GM19240 (cell line): Measurements from ENCODE around the gene CALU.

Source experiments
- DNase-seq: peaks from one replicate; pipeline ENCODE4 v3.0.0; 2011; ENCODE audit warnings: low spot score; ENCODE audit not compliant: insufficient read length

CALU gene

DNA sequence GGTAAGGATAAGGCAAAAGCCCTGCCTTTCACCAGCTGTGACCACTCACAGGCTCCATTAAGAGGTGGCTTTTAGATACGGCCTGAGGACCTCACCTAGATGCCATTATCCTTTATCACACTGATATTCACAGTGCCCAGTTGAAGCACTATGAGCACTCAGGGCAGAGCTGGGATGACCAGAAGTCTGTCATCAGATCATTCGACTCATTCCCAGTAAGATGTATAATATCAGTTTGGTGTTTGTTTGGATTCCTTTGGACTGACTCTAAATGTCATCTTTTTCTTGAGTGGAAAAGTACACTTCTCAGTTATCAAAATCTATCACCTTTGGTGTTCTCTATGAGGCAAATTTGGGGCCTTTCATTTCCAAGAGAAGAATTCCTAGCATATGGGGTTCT lies 71.3 kb downstream of the CALU start:
- no peak for DNase-seq

DNA sequence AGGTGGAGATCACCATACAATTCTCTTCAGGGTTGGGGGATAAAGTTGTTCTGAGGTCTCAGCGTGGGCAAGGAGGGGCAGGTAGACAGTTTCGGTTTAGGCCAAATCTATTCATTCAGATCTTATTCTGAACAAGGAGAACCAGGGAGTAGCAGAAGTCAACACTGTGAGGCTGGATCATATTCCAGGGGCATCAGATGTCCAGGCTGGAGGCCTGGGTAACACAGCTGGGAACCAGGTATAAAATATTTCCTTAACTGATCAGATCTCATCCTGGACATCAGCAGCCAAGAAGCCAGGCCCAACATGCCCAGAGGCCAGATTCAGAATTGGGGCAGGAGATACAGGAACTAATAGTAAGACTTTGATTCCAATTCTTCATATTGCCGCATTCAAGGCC lies 71.8 kb downstream of the CALU start:
- no peak for DNase-seq

DNA sequence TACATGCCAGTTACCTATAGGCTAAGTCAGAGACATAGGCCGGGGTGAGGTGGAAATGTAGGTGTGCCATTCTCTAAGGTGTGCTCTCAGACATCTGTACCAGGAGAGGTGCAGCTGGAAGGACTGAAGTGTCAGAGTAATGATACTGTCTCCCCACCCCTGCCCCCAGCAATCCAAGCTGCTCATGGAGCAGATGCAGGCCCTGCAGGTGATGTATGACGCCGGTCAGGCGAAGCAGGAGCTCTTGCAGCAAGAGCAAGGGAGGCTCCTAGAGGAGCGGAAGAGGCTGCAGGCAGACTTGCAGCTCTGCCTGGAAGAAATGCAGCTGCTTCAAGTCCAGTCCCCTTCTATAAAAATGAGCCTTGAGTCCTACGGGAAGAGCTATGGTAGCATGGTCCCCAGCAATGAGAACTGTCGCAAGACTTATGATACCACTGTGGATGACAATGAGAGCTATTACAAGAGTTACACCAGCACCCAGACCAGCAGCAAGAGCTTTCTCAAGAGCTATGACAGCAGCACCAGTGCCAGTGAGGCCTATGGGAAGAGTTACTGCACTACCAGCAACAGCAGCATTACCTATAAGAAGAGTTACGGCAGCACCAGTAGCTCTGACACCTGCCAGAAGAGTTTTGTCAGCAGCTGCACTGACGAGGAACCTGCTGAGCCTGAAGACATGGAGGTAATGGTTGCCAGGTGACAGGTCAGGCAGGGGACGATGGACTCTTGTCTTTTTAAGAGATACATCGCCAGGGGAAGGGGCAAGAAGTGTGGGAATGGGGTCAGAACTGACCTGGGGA lies 72.7 kb downstream of the CALU start:
- DNase-seq, result no peak

DNA sequence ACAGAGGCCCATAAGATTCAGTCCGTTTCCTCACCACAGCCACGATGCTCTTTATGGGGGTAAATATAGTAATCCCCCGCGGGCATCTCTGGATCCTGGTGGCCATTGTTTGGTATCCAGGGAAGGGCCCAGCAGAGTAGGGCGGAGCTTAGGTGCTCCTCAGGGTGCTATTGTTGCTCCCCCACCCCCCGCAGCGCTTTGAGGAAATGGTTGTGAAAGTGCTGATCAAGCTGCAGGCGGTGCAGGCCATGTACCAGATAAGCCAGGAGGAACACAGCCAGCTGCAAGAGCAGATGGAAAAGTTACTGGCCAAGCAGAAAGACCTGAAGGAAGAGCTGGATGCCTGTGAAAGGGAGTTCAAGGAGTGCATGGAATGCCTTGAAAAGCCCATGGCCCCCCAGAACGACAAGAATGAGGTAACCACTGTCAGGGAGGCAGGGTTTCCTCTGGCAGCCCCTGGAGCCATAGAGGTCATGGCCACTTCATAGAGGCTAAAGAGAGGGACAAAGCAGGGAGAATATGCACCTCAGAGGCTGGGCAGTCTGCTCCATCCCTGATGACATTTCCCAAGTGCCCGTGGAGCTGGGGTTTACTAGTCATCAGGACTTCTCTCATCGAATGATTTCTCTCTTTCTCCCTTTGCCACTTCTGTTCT lies 73.5 kb downstream of the CALU start:
- no peak for DNase-seq

DNA sequence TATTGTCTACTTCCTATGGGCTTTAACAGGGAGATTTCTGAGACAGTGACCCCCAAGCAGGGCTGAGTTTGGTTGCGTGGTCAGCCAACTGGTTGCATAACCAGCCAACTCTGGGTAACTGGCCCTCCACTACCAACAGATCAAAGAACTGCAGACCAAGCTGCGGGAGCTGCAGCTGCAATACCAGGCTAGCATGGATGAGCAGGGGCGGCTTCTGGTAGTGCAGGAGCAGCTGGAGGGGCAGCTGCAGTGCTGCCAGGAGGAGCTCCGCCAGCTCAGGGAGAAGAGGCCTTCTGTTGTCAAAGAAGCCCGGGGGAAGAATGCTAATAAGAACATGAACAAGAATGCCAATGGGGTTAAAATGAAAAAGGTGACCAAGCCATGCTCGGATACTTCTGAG lies 75.3 kb downstream of the CALU start:
- DNase-seq, result no peak

DNA sequence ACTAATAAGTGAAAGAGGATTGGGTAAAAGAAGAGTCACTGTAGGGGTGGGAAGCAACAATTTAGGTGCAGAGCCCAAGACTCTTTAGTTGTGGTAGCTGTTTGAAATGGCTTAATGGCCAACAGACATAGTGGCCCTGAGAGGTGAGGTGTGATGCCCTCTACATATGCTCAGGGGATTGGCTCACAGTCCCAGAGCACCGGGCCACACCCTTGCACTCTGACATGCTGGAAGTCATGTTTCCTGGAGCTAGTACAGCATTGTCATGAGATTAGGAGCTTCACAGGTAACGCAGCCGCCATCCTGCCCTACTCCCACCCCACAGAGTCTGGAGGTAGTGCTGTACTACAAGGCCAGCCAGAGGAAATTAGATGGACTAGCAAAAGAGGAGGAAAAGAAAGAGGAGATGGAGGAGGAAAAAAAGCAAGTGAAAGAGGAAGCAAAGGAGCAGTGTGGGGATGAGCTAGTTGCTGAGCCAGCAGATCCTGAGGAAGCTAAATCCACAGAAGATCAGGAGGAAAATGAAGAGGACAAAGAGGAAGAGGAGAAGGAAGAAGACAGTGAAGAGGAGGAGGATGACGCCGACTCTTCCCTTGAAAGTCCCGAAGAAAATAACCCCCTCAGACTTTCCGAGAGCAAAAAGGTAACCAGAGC lies 76.3 kb downstream of the CALU start:
- DNase-seq, result no peak

DNA sequence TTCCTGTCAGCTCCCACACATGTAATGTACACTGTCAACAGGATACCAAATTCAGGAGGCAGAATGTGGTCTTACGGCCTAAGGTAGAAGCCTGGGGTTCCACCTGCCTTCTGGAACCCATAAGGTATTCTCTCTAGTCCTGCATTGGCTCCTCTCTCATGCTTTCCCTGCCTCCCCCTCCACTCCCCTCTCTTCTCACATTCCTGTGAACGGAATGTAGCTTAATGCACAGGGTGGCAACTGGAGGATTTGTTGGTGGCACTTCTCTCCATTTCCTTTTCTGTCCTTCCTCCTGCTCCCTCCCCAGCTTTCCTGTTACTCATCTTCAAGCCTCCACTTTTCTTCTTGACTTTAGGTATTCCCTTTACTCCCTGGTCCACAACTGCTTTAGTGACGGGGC lies 79.5 kb downstream of the CALU start:
- no peak for DNase-seq
